Stimulated activated CD8-positive, alpha-beta memory T cell treated with anti-CD3 and anti-CD28 coated beads, Interleukin-7, amount 100 ng/mL, for 48 hours (primary cell): ENCODE results near the gene ZBTB46.
"Not testable (repeated sequence)": the region's sequence is repeated elsewhere in the genome, so short reads cannot be mapped to it uniquely, and the experiment has no call there.

Experiments used
- DNase-seq, 2 donors: peaks; one replicate each; pipeline ENCODE4 v3.0.0-alpha.2; 2020; ENCODE audit warnings: low read depth in 1 of 2; ENCODE audit errors: extremely low read depth in 1 of 2

Gene ZBTB46

DNA sequence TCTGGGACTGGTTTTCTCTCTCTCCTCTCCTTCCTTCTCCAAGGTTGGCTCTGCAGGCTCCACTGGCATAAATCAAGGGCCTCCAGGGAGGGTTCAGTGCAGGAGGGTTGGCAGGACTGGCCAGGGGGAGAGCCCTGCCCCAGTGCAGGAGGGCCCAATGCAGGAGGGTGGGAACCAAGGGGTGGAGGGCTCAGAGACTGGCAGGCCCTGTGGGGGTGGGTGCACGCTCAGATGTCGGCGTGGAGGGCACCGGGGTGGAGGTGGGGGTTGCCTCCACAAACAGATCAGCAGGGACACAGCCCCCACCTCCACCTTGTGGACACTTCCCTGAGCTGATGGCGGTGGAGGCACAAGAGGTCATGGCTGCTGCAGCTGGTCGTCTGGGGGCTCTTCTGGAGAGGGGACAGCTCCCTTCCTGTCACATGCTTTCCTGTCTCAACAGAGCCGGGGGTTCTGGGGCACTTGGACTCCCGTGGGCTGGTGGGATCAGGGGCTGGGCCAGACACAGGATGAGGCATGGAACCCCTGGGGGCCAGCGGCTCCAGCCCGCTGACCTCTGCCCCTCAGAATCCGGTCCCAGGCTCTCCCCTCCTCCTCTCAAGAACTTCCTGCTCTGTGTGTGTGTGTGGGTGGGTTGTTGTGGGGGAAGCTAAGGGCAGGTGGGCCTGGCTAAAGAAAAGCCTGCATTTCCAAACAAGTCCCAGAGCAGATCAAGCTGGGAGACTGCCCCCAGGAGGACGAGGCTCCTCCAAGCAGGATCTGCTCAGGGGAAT, 27.5 kb upstream of the ZBTB46 start:
- no peak for DNase-seq

DNA sequence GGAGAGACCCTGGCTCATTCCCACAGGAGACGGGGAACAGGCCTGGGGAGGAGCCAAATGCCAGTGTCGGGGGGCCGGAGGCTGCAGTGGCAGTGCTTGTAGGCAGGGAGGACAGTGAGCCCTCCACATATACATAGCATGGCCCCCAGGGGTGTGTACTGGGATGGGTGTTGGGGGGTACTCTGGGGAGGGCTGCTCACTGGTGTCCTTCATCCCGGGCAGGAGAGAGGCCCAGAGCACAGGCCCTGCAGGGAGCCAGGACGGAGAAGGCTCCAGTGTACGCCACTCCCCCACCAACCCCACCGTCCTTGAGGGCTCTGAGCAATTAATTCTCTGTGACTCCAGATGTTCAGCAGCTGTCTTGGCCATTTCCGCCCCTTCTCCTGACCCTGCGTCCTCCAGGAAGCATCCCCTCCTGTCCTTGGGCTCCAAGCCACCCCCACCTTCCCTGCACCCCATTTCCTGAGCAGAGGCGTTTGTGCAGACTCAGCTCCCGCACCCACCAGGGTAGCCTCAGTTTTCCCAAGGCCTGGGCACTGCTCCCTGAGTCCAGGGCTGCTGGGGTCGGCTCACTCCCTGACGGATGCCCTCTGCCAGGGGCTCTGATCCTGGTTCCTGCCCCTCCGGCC, 26.8 kb upstream of the ZBTB46 start:
- DNase-seq: no peak

DNA sequence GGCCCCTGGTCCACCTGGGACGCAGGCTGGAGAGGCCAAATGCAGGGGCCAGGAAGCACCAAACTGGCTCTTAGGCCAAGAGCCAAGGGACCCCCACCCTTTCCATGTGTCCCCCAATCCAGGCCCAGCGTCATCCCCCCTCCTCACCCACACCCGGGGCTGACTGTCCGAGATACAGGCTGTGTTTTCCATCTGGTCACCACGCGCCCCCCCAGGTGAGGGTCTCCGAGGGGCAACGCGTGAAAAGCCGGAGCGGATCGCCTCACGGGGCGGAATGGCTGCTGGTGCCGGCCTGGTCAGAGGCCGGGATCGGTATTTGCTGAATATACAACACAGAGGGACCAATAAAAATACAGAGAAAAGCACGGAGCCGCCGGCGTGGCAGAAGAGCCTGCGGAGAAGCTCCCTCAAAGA, 25.0 kb upstream of the ZBTB46 start:
- DNase-seq: no peak

DNA sequence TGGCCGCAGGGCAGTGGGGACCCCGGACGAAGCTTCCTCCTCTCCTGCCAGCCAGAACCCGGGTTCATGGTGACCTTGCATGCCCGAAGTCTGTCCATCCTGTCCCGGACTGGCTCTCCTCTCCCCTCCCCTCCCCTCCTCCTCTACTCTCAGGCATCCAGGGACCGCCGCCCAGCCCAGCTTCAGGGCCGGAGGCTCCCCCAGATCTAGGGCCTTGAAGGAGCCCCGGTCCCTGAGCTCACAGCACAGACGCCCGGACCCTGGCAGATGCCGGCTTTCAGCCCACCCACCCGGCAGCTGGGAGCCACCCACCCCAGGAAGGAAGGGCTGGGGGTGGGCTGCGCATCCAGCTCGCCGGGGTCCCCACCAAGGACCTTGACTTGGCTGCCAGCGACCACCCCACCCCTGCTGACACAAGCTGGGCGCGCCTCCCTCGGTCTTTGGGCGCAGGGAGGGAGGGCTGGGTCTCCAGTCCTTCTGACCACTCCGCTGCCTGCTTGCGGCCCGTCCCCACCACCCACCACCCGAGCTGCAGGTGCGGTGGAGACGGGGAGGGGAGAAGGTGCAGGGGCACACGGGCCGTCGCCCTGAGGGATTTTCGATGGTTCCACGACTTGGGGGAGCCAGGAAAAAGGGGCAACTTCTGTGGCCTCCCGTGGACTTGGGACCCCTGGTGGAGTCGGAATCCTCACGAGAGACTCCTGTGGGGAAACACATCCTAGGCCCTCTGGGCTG, 24.5 kb upstream of the ZBTB46 start:
- no peak for DNase-seq

DNA sequence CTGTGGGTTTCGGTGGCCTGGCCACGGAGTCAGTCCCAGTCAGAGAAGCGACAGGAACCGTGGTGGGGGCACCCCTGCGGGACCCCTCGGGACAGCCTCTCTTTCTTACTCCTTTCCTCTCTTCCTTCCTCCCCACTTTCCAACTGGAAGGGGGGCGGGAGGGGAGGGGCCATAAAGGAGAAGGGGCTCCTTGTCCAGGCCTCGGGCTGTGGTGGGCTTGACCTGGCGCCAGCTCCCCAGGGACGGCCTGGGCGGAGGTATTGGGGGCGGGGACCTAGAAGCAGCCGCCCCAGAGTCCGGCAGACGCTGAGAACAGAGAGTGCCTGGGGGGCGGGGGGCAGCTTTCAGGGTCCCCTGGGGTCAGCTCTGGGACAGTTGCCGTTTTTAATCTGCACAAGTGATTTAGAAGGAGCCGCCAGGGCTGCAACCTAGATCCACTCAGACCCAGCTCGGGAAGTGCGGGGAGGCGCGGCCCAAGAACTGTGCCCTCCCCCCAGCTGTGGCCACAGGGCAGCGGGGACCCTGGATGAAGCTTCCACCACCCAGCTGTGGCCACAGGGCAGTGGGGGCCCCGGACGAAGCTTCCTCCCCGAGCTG, 23.8 kb upstream of the ZBTB46 start:
- no peak for DNase-seq

DNA sequence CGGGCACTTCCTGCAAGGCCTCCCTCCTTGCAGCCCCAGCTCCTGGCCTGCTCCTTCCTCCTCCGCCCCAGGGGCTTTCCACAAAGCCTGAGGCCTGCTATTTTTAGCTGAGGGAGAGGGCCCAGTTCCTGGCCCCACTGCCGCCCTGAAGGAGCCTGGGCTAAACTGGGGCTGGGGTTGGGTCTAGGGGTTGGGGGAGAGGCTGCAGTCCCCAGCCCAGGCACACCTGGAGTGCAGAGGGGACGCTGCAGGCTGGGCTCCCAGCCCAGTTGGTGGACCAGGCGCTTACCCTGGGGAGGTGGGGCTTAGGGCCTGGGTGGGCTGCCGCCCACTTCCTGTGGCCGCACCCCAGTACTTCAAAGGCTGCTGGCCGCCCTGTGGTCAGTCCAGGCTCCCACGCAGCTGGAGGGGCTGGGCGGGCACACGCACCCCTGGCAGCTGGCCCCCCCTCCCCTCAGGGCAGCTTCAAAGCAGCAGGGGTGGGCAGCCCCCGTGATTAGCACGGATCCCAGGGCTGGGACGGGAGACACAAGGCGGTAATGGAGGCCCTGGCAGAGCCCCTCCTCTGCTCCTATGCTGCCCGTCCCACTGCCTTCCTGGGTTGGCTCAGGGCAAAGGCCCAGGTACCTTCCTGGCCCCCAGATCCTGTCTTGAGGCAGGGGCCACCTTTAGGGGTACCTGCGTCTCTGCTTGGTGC, 23.2 kb upstream of the ZBTB46 start:
- DNase-seq: no peak

DNA sequence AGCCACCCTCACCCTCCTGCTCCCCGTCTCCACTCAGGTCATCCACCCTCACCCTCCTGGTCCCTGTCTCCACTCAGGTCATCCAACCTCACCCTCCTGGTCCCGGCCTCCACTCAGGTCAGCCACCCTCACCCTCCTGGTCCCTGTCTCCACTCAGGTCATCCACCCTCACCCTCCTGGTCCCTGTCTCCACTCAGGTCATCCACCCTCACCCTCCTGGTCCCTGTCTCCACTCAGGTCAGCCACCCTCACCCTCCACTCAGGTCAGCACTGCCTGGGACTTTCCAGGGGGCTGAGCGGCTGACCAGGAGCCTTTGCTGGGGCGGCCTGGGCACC, 22.6 kb upstream of the ZBTB46 start:
- DNase-seq: not testable (repeated sequence)

DNA sequence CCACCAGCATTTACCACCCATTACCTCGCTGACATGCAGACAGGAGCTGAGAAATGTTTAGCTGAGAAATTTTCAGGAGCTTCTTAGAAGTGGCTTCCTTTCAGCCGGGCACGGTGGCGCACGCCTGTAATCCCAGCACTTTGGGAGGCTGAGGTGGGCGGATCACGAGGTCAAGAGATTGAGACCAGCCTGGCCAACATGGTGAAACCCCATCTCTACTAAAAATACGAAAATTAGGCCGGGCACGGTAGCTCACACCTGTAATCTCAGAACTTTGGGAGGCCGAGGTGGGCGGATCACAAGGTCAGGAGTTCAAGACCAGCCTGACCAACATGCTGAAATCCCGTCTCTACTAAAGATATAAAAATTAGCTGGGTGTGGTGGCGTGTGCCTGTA, 20.5 kb upstream of the ZBTB46 start:
- DNase-seq: not testable (repeated sequence)

DNA sequence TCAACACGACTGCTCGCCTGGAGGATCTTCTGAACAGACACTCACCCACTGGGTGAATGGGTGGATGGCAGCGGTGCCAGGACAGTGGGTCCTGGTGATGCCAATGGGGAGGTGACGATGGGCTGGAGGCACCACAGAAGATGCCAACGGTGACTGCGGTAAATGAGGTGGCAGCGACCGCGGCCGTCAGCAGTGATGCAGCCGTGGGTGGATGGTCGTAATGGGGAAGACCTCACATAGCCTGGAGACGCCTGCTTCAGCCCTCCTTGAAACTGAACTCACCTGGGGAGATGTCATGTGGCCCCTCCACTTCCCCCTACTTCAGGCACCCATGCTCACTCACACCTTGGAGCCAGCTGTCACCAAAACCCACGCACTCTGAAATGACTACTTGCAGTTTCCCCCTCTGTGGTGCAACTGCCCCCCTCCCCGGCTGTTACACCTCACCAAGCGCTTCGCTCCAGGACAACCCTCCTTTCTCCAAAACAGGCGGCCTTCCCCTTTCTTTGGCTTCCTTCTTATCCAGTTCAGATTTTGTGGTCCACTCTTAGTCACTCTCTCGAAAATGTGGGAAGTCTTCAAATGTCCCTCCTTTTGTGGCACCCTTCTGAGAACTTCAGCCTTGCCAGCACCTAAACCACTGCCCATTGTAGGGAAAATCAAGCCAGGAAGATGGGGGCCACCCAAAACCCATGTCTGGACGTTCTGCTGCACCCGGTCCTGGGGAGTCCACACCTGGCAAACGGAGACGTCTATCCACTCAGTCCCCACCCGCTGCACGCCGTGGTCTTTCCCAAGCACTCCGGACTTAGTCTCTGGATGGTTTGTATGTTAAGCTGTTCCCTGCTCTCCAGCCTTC, 19.9 kb upstream of the ZBTB46 start:
- DNase-seq: peak; percentile 50 to 79

DNA sequence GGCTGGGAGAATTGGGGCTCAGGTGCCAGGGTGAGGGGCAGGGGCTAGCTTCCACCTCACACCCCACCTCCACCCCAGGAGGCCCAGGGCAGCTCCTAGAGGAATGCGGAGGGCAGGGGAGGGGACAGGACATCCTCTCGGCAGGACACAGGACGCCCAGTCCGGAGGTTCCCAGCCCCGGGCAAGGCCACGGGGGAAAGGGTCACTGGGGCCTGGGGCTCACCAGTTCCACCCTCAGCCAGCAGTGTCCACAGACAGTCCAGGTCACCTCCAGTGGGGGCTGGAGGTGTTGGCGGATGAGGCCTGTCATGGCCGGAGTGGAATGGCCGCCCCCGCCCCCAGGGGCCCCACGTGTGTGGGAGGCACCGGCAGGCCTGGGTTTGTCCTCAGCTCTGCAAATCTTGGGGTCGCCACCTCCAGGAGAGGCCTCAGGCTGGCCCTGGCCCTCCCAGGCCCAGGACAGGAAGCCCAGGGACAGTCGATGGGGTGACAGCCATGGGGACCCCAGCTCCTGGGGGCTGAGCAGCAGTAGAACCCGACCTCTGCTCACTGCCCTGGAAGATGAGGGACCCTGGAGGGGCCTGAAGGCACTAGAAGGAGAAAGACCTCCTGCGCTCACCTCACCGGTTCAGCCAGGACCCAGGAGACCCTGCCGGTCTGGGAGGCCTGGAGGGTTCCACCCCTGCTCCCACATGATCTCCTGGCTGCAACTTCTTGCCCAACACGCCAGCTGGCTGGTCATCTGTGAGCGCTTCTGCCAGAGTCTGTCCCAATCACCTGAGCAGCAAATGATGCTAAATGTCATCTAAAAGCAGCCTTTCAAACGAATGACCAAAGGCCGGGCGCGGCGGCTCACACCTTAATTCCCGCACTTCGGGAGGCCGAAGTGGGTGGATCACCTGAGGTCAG, 17.2 kb upstream of the ZBTB46 start:
- no peak for DNase-seq

DNA sequence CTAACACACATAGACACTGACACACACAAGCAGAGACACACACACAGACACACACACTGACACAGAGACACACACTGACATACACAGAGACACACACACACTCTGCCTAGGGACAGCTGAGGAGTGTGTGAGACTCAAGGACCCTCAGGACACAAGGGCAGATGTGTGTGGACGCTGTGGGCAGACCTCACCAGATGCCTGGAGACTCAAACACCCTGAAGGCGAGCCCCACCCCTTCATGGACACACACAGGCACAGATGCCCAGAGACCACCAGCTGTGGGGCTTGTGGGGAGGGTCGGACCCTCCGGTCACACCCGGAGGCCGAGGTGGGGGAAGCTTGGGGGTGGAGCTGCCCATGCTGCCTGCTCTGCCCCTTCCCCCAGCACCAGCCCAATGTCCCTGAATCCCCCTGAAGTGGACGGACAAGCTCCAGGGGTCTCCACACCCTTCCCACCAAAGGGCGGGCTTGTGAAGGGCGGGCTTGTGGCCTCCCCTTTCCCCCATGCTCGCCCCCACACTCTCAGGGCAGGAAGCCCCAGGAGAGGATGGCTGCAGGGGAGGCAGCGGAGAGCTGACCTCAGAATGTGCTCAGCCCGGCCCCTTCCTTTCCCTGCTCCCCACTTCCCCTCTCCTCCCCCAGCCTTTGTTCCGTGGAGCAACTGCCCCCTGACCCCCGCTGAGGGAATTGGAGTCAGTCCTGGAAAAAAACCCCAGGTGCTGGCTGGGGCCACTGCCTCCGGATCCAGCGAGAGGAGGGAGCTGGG, 16.4 kb upstream of the ZBTB46 start:
- no peak for DNase-seq

DNA sequence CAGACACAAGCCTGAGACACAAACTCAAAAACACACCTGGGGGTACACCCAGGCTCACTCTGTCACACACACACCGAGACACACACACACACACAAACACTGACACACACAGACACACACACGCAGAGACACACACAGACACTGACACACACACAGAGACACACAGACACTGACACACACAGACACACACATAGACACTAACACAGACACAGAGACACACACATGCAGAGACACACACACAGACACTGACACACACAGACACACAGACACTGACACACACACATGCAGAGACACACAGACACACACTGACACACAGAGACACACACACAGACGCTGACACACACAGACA, 15.8 kb upstream of the ZBTB46 start:
- DNase-seq: no peak

DNA sequence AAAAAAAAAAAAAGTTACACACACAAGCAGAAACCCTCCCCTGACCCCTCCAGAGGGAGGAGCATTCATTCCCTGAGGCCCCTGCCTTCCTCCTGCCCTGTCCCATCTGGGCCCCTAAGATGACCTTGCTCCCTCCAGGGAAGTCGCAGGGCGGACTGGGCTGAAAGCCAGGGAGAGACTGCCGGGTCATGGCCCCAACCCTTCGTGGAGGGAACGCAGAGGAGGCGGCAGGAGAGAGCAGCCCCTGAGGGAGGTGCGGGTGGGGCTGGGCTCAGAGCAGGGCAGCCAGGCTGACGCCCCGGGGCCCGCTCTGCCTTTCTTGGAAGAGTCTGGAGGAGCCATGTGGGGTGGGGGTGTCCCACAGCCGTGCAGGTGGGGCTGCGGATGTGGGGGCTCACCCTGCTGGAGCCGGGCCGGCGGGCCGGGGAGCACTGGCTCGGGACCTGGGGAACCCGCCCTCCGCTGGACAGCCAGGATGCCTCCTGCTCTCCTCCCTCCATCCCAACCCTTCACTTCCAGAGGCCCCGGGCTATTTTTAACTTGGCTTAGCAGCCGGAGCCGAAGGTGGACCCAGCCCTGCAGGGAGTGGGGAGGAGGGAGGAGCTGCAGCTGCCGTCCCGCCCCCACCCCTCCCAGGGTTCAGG, 15.2 kb upstream of the ZBTB46 start:
- no peak for DNase-seq

DNA sequence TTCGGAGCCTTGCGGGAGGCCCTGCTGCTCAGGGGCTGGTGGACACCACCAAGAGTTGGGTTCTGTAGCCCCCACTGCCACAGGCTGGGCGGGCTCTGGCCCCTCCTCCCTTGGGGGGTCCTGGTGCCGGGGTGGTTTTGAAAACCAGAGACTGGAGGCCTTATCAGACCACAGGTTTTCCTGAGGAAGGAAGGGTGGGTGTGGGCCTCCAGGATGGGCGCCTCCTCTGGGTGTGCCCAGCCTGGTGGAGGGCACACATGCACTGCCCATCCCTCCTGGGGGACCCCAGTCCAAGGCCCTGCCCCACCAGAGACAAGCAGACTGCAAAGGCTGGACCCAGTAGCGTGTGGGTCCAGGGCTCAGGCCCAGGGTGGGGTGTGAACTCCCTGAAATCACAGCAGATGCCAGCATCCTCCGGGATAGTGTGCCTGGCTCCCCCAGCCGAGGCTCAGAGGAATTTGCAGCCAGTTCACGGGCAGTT, 13.5 kb upstream of the ZBTB46 start:
- no peak for DNase-seq

DNA sequence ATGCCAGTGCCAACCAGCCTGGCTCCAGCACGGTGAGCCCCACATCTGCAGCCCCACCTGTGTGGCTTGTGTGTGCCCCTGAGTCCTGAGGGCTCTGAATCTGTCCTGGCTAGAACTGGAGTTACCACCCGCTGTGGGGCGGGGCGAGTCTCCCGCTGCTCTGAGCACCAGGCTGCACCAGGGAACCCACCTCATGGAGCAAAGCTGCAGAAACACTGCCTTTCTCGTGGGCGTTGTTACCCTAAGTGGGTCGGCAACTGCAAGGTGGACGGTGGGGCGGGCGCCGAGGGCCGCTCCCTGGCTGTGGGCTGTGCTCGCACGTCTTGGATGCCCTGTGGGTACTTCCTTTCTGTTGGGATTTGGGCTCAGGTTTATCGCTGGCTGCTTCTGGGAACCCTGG, 12.7 kb upstream of the ZBTB46 start:
- DNase-seq: no peak

DNA sequence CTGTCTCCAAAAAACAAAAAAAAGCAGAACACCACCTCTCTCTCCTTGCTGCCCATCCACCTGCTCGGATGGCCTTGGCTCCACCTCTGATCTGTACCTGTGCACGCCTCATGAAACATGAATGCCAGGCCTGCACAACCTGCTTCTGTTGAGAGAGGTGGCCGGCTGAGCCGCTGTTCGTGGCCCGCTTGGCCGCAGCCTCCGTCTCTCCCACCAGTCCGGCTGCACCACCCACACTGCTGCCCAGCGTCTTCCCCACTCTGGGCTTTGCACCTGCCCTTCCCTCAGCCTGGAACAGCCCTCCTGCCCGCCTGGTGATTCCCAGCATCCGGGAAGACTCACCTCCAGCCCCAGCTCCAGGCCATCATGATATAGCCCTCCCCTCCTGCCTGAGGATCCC, 12.2 kb upstream of the ZBTB46 start:
- DNase-seq: no peak

DNA sequence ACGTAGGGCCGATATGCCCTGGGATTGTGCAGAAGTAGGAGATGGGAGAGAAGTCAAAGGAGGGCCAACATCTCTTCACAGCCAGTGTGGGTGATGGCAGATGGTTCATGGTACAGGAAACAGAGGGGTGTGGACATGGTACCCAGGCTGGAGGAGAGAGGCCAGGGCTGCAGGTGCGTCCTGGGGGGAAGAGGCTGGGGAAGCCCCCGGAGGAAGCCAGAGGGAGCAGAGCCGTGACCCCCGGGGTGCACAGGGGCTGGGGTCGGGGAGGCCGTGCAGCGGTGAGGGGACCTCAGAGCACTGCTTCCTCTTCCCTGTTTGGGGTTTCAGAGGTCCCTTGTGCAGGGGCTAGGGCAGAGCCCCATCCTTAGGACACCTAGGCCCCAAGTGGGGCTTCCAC, 11.2 kb upstream of the ZBTB46 start:
- DNase-seq: no peak

DNA sequence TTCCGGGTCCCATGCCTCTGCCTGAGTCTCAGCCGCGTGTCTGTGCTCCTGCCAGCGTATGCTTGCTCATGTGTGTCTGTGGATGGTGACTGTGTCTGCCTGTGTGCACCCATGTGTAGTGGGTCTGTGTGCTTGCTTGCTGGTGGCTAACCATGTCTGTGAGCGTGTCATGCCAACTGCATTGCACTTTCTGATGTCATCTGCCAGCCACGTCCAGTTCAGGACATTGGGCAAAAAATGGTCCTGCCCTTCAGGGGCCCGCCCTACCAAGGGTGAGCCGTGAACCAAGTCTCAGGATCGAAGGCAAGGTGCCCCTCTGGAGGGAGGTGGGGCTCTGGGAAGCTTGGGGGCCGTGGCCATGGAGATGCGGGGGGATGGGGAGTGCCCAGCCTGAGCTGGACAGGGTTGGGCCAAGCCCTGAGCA, 9.4 kb upstream of the ZBTB46 start:
- DNase-seq: no peak
